Mucosa of gallbladder (tissue), 1 donor: ENCODE results near the gene HNF1A. TPM values are rescaled to one million over a fixed set of nuclear protein-coding genes. Genes with fewer than 3 reads are reported as not detected.

Source experiments
- DNase-seq: peaks from one replicate; pipeline ENCODE4 v3.0.0-alpha.2; 2020; ENCODE audit warnings: low spot score
- total RNA-seq: library from RNA; stranded (reverse); gene quantifications from one replicate; pipeline ENCODE4 v1.2.1, GENCODE V29; 2021
- donor health status: DM: no; HTN: no; CAD: no.

The HNF1A gene
- total RNA-seq, 1 donor from 2014 or later: 12.0 TPM

GRCh38 chr12:121047400-121047799 is 69.1 kb downstream of the HNF1A start:
- peak; percentile 60 for DNase-seq

GRCh38 chr12:121048442-121048841 is 70.1 kb downstream of the HNF1A start:
- DNase-seq: no peak

- DNase-seq: no peak
Observed at GRCh38 chr12:121050725-121051124, 72.4 kb downstream of the HNF1A start.

Other genes starting within 250 kb of the HNF1A start
- gene SPPL3, start 74.2 kb upstream of the HNF1A start, total RNA-seq: 50.7 TPM
- 14.7 TPM for gene C12orf43, start 37.9 kb downstream of the HNF1A start, total RNA-seq
- gene OASL, start 60.7 kb downstream of the HNF1A start, total RNA-seq: 3.1 TPM
- gene P2RX7, start 154.3 kb downstream of the HNF1A start, total RNA-seq: 7.7 TPM
- gene P2RX4, start 231.6 kb downstream of the HNF1A start, total RNA-seq: 66.6 TPM